Measurements from ENCODE around the gene MOB2. TPM values are rescaled to one million over a fixed set of nuclear protein-coding genes. Genes with fewer than 3 reads are reported as not detected.

The MOB2 gene
- total RNA-seq, 5 donors from 2014 or later (not counting 1 experiment from before 2014, with no cell fraction given), result 49.6 to 79.2 (median 72.6) TPM

DNA sequence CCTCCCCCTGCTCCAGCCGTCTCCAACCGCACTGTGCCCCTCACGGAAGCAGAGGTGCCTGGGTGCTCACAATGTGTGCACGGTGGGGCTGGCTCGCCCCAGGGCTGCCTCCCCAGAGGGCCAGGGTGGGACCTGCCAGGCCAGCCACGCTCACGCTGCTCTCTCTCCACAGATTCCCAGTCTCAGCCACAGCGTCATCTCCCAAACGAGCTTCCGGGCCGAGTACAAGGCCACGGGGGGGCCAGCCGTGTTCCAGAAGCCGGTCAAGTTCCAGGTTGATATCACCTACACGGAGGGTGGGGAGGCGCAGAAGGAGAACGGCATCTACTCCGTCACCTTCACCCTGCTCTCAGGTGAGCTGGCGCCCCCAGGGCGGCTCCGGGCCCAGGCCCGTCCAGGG lies 30.4 kb downstream of the MOB2 start:
- Histone ChIP-seq H3K36me3 (ENCODE audit: control insufficient read depth in 2 of 2, extremely low read depth in 1 of 2, insufficient read depth in 1 of 2, low read length in 1 of 2) (no peaks in the 10 kb centered on the region), H3K4me3 (ENCODE audit: control insufficient read depth in 1 of 2, extremely low read depth in 1 of 2, low read length in 1 of 2) (no peak overlapping the region), H3K27me3 (replicated peaks in 1 of 2; ENCODE audit: control insufficient read depth in 2 of 2, extremely low read depth in 1 of 2, insufficient read depth in 2 of 2, low read length in 1 of 2) (peaks cover 0 to 6% of the 10 kb centered on the region in 2 experiments), H3K27ac (ENCODE audit: low read length) (no peak overlapping the region), H3K4me1 (ENCODE audit: control insufficient read depth in 1 of 2, extremely low read depth in 1 of 2, insufficient read depth in 2 of 2, low read length in 2 of 2) (peaks cover 0 to 5% of the 10 kb centered on the region in 2 experiments), H3K9me3 (no peaks in the 10 kb centered on the region)
- POLR2A ChIA-PET, result no interaction called here
- CTCF ChIA-PET, result no interaction called here
- Mint-ChIP-seq H3K4me1 (no peaks in the 10 kb centered on the region), H3K36me3 (no peaks in the 10 kb centered on the region), H3K27ac (no peak overlapping the region), H3K4me3 (no peak overlapping the region), H3K9me3 (no peaks in the 10 kb centered on the region), H3K27me3 (no peaks in the 10 kb centered on the region)
- ATAC-seq (replicated peaks in 1 of 4) (no peak), DNase-seq (no peak)
- 98% methylated on average over 20 of the region's 22 CpGs for WGBS (ENCODE audit: insufficient coverage)

DNA sequence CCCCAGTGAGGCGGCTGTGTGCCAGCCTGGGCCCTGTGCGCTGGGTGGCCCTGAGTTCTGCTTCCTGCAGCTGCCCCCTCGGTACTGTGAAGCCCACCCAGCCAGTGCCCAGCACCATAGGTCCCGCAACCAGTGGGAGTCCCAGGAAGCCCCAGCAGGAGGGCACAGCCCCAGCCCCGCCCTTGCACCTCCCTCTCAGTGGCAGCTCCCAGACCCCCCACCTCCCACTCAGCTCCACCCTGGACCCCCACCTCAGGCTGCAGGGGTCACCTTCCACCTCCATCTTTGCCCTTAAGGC lies 30.9 kb downstream of the MOB2 start:
- H3K27ac Mint-ChIP-seq, result no peak overlapping the region
- H3K36me3 Mint-ChIP-seq, result no peaks in the 10 kb centered on the region
- Histone ChIP-seq H3K36me3 (ENCODE audit: control insufficient read depth in 2 of 2, extremely low read depth in 1 of 2, insufficient read depth in 1 of 2, low read length in 1 of 2) (no peaks in the 10 kb centered on the region), H3K4me1 (ENCODE audit: control insufficient read depth in 1 of 2, extremely low read depth in 1 of 2, insufficient read depth in 2 of 2, low read length in 2 of 2) (peaks cover 0 to 5% of the 10 kb centered on the region in 2 experiments), H3K27me3 (replicated peaks in 1 of 2; ENCODE audit: control insufficient read depth in 2 of 2, extremely low read depth in 1 of 2, insufficient read depth in 2 of 2, low read length in 1 of 2) (peaks cover 0 to 6% of the 10 kb centered on the region in 2 experiments), H3K4me3 (ENCODE audit: control insufficient read depth in 1 of 2, extremely low read depth in 1 of 2, low read length in 1 of 2) (no peak overlapping the region), H3K9me3 (no peaks in the 10 kb centered on the region), H3K27ac (ENCODE audit: low read length) (no peak overlapping the region)
- ChIA-PET CTCF (no interaction called here), POLR2A (no interaction called here)
- no peak for DNase-seq
- peak in 1 of 4 experiments; percentile 11 for ATAC-seq (replicated peaks in 1 of 4)
- no peaks in the 10 kb centered on the region for H3K9me3 Mint-ChIP-seq
- H3K4me1 Mint-ChIP-seq, result no peaks in the 10 kb centered on the region
- no peak overlapping the region for H3K4me3 Mint-ChIP-seq
- no peaks in the 10 kb centered on the region for H3K27me3 Mint-ChIP-seq
- 58% methylated on average over 5 of the region's 5 CpGs for WGBS (ENCODE audit: insufficient coverage)

DNA sequence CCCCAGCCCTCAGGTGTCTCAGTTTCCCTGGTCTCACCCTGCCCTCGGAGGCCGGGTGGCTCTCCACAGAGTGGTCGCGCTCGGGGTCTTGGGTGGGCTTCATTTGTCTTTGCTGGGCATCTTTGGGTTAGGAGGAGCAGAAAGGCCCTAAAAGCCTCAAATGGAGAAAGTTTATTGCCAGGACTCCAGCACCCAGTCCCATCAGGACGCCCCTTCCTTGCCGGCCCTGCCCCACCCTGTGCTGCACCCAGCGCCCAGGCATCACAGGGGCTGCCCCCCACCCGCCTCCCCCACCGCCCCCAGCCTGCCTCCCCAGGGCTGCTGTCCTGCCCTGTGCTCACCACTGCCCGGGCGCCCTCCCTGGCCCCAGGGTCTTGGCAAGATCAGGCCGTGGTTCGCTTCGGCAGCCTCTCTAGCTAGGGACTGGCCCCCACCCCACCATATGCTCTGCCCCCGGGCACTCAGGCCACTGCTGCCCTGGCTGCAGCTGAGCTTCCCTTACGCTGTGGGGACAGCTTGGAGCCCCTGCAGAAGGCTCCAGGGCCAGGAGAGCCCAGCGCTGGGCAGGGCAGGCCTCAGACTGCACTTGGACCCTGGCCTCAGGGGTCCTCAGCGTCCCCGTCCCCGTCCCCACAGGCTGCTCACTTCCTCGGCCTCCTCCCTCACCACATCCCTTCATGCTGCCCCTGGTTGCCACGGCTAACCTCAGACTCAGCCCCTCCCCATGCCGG lies 31.4 kb downstream of the MOB2 start:
- CTCF ChIA-PET, result interaction anchor here in 1 of 2 donors (0.6 kb wide), 1 partner anchor 936 kb away, joined by 3 read pairs; no protein-coding TSS in a partner anchor
- no peak overlapping the region for H3K4me3 ChIP-seq (ENCODE audit: control insufficient read depth in 1 of 2, extremely low read depth in 1 of 2, low read length in 1 of 2)

DNA sequence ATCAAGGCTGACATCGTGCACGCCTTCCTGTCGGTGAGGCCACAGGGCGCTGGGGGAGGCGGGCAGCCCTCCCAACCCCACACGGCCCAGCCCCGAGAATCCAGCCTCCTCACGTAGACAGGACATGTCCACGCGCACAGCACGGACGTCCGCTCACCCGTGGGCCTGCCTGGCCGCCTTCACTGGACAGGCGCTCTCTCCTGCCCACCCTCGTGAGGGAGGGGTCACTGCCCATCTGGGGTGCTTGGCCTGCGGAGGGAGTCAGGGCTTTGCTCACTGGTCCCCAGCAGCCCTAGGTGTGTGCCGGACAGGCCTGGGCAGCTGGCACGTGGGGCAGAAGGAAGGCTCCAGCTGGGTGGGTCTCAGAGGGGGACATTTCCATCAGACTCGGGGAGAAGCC lies 32.0 kb downstream of the MOB2 start:
- no peak for ATAC-seq (replicated peaks in 1 of 4)
- peaks cover 0 to 5% of the 10 kb centered on the region in 2 experiments for H3K4me1 ChIP-seq (ENCODE audit: control insufficient read depth in 1 of 2, extremely low read depth in 1 of 2, insufficient read depth in 2 of 2, low read length in 2 of 2)
- no peaks in the 10 kb centered on the region for H3K36me3 ChIP-seq (ENCODE audit: control insufficient read depth in 2 of 2, extremely low read depth in 1 of 2, insufficient read depth in 1 of 2, low read length in 1 of 2)
- WGBS (ENCODE audit: insufficient coverage), result 79% methylated on average over 21 of the region's 21 CpGs
- H3K9me3 ChIP-seq, result no peaks in the 10 kb centered on the region
- no peak overlapping the region for H3K4me3 Mint-ChIP-seq
- no peak overlapping the region for H3K27ac ChIP-seq (ENCODE audit: low read length)
- no peaks in the 10 kb centered on the region for H3K36me3 Mint-ChIP-seq
- no peaks in the 10 kb centered on the region for H3K4me1 Mint-ChIP-seq
- H3K4me3 ChIP-seq (ENCODE audit: control insufficient read depth in 1 of 2, extremely low read depth in 1 of 2, low read length in 1 of 2), result no peak overlapping the region
- peaks cover 0 to 6% of the 10 kb centered on the region in 2 experiments for H3K27me3 ChIP-seq (replicated peaks in 1 of 2; ENCODE audit: control insufficient read depth in 2 of 2, extremely low read depth in 1 of 2, insufficient read depth in 2 of 2, low read length in 1 of 2)
- ChIA-PET POLR2A (no interaction called here), CTCF (no interaction called here)
- DNase-seq, result no peak
- H3K27me3 Mint-ChIP-seq, result no peaks in the 10 kb centered on the region
- H3K9me3 Mint-ChIP-seq, result no peaks in the 10 kb centered on the region
- H3K27ac Mint-ChIP-seq, result no peak overlapping the region

More for the DNA sequence above, 31.4 kb downstream of the MOB2 start:
- H3K27ac ChIP-seq (ENCODE audit: low read length), result no peak overlapping the region
- H3K27ac Mint-ChIP-seq, result no peak overlapping the region
- H3K9me3 Mint-ChIP-seq, result no peaks in the 10 kb centered on the region
- H3K4me1 Mint-ChIP-seq, result no peaks in the 10 kb centered on the region
- peaks cover 0 to 6% of the 10 kb centered on the region in 2 experiments for H3K27me3 ChIP-seq (replicated peaks in 1 of 2; ENCODE audit: control insufficient read depth in 2 of 2, extremely low read depth in 1 of 2, insufficient read depth in 2 of 2, low read length in 1 of 2)
- DNase-seq (no peak), ATAC-seq (replicated peaks in 1 of 4) (no peak)
- no peaks in the 10 kb centered on the region for H3K9me3 ChIP-seq
- peaks cover 0 to 5% of the 10 kb centered on the region in 2 experiments for H3K4me1 ChIP-seq (ENCODE audit: control insufficient read depth in 1 of 2, extremely low read depth in 1 of 2, insufficient read depth in 2 of 2, low read length in 2 of 2)
- H3K27me3 Mint-ChIP-seq, result no peaks in the 10 kb centered on the region
- no peak overlapping the region for H3K4me3 Mint-ChIP-seq
- H3K36me3 ChIP-seq (ENCODE audit: control insufficient read depth in 2 of 2, extremely low read depth in 1 of 2, insufficient read depth in 1 of 2, low read length in 1 of 2), result no peaks in the 10 kb centered on the region
- H3K36me3 Mint-ChIP-seq, result no peaks in the 10 kb centered on the region
- 58% methylated on average over 16 of the region's 24 CpGs for WGBS (ENCODE audit: insufficient coverage)
- POLR2A ChIA-PET, result no interaction called here

DNA sequence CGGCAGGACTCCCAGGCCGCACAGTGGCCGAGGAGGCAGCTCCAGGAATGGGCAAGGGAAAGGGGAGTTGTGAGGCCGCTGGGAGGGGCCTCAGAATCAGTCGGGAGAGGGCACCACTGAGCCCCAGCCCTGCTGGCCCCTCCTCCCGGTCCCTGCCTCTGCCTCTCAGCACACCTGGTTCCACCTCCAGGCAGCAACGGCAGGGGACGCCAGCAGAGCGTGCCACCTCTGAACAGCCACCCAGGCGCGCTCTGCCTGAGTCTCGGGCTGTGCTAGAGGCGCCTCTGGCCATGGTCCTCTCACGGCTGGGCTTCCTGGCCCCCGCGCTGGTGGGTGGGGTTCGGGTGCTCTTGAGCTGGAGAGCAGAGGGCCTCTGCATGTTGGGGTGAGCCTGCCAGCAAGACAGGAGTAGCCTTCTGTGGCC lies 33.0 kb downstream of the MOB2 start:
- H3K27me3 Mint-ChIP-seq, result no peaks in the 10 kb centered on the region
- 45% methylated on average over 10 of the region's 17 CpGs for WGBS (ENCODE audit: insufficient coverage)
- peaks cover 0 to 6% of the 10 kb centered on the region in 2 experiments for H3K4me1 ChIP-seq (ENCODE audit: control insufficient read depth in 1 of 2, extremely low read depth in 1 of 2, insufficient read depth in 2 of 2, low read length in 2 of 2)
- H3K36me3 Mint-ChIP-seq, result no peaks in the 10 kb centered on the region
- ATAC-seq (replicated peaks in 1 of 4), result peak in 3 of 4 experiments; percentile 33 to 85 (median 49)
- no peaks in the 10 kb centered on the region for H3K4me1 Mint-ChIP-seq
- no peak overlapping the region for H3K4me3 ChIP-seq (ENCODE audit: control insufficient read depth in 1 of 2, extremely low read depth in 1 of 2, low read length in 1 of 2)
- no peaks in the 10 kb centered on the region for H3K9me3 Mint-ChIP-seq
- H3K27ac ChIP-seq (ENCODE audit: low read length), result no peak overlapping the region
- H3K27ac Mint-ChIP-seq, result no peak overlapping the region
- no peaks in the 10 kb centered on the region for H3K9me3 ChIP-seq
- ChIA-PET POLR2A (no interaction called here), CTCF (no interaction called here)
- DNase-seq, result peak in 29 of 35 experiments; percentile 6 to 58 (median 32)
- H3K36me3 ChIP-seq (ENCODE audit: control insufficient read depth in 2 of 2, extremely low read depth in 1 of 2, insufficient read depth in 1 of 2, low read length in 1 of 2), result no peaks in the 10 kb centered on the region
- H3K27me3 ChIP-seq (replicated peaks in 1 of 2; ENCODE audit: control insufficient read depth in 2 of 2, extremely low read depth in 1 of 2, insufficient read depth in 2 of 2, low read length in 1 of 2), result peaks cover 0 to 6% of the 10 kb centered on the region in 2 experiments
- no peak overlapping the region for H3K4me3 Mint-ChIP-seq

DNA sequence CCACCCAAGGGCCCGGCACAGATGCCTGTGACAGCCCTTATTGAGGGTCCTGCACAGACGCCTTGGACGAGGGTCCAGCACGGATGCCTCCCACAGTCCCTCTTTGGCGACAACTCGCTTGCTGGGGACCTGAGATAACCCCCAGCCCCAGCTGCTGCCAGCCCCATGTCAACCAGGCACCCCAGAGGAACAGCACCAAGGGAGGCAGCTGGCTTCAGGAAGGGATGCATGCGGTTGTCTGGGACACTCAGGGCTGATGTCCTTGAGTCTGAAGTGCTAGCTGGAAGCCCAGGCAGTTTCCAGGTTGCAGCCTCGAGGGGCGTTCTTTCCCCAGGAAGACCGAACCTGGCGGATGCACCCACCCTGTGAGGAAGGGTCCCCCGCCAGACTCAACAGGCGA lies 33.8 kb downstream of the MOB2 start:
- 84% methylated on average over 10 of the region's 13 CpGs for WGBS (ENCODE audit: insufficient coverage)
- no peak overlapping the region for H3K27ac ChIP-seq (ENCODE audit: low read length)
- H3K36me3 ChIP-seq (ENCODE audit: control insufficient read depth in 2 of 2, extremely low read depth in 1 of 2, insufficient read depth in 1 of 2, low read length in 1 of 2), result no peaks in the 10 kb centered on the region
- Mint-ChIP-seq H3K9me3 (no peaks in the 10 kb centered on the region), H3K36me3 (no peaks in the 10 kb centered on the region), H3K27me3 (no peaks in the 10 kb centered on the region), H3K4me3 (no peak overlapping the region), H3K27ac (no peak overlapping the region), H3K4me1 (no peaks in the 10 kb centered on the region)
- no peak overlapping the region for H3K4me3 ChIP-seq (ENCODE audit: control insufficient read depth in 1 of 2, extremely low read depth in 1 of 2, low read length in 1 of 2)
- H3K4me1 ChIP-seq (ENCODE audit: control insufficient read depth in 1 of 2, extremely low read depth in 1 of 2, insufficient read depth in 2 of 2, low read length in 2 of 2), result peaks cover 0 to 7% of the 10 kb centered on the region in 2 experiments
- H3K27me3 ChIP-seq (replicated peaks in 1 of 2; ENCODE audit: control insufficient read depth in 2 of 2, extremely low read depth in 1 of 2, insufficient read depth in 2 of 2, low read length in 1 of 2), result peaks cover 0 to 8% of the 10 kb centered on the region in 2 experiments
- no peaks in the 10 kb centered on the region for H3K9me3 ChIP-seq
- POLR2A ChIA-PET, result no interaction called here
- CTCF ChIA-PET, result interaction anchor here in 1 of 2 donors (0.7 kb wide), 1 partner anchor 84 kb away, joined by 3 read pairs; no protein-coding TSS in a partner anchor
- DNase-seq (no peak), ATAC-seq (replicated peaks in 1 of 4) (no peak)

All from T-cell (primary cell).